HG02973 (cell line): ENCODE data around the gene ANKRD16.

Experiments
- ATAC-seq: cut with Tn5 transposase; IDR thresholded peaks from one replicate; pipeline ENCODE4 v1.9.1; 2021; ENCODE audit warnings: moderate library complexity; ENCODE audit not compliant: unreplicated experiment

The ANKRD16 gene

GRCh38 chr10:5904227-5904626 lies 14.5 kb upstream of the ANKRD16 start:
- peak; percentile 93 for ATAC-seq

- ATAC-seq, result no peak
These were observed 13.9 kb upstream of the ANKRD16 start for GRCh38 chr10:5903563-5903962.

DNA sequence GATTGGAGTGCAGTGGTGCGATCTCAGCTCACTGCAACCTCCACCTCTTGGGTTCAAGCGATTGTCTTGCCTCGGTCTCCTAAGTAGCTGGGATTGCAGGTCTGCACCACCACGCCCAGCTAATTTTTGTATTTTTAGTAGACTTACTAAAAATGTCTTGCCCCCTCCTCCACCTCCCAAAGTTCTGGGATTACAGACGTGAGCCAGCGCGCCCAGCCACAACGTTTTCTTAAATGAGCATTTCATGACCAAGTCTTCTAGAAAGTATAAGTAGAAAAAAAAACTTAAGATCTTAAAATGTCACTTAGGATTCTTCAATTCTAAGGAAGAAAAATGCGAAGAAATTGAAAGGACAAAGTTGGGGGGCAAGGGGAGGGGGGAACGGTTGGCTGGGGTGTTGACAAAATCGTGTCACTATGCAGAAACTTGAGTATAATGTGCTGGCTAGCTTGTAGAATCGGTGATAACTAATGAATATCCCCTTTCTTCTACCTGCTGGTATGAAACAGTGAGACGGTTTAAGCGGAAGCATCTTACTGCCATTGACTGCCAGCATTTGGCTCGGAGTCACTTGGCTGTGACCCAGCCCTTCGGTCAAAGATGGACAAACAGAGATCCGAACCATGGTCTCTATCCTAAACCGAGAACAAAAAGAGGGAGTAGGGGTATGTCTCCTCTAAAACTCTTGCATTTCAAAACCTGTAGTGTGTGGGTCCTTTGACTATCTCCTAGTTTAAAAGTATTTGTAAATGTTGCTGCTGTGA lies 13.0 kb upstream of the ANKRD16 start:
- ATAC-seq, result no peak

DNA sequence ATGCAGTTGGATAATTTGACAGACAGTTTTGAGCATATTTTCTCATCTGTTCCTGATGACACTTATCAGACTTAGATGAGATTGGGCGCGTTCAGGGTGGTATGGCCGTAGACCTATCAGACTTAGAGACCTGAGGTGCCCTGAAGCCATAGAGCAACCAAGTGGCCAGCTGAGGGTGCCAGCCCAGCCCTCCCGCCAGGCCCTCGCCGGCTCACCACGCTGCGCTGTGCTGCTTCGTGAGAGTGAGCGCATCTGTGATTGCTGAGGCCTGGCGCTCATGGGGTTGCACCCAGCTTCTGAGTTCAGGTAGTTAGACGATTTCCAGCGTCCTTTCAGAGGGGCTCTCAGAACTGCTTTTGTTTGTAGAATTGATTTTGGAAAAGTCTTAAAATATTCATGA lies 10.6 kb upstream of the ANKRD16 start:
- no peak for ATAC-seq

DNA sequence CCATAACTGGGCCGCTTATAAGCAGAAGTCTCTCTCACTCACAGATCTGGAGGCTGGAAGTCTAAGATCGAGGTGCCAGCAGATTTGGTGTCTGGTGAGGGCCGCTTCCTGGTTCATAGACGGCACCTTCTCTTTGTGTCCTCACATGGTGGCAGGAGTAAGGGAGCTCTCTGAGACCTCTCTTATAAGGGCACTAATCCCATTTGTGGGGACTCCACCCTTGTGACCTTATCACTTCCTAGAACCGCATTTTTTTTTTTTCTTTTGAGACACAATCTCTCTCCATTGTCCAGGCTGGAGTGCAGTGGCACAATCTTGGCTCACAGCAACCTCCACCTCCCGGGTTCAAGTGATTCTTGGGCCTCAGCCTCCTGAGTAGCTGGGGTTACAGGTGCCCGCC lies 8.5 kb upstream of the ANKRD16 start:
- no peak for ATAC-seq

DNA sequence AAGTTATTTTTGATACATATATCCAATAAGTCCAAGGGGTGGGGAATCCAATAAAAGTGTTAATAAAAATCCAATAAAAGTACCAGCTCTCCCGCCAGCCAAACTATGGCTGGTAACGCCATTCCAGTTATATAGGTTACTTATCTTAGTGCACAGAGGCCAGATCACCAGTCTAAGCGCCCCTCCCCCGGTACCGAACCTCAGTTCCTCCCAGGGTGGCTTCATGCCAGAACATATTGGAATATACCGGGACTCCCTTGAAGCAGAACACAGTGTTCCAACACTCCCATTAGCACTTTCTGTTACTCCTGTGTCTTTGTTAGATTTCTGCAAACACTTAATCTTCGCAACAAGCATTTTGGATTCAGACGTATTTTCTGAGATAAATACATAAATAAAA lies 7.8 kb upstream of the ANKRD16 start:
- ATAC-seq, result no peak

DNA sequence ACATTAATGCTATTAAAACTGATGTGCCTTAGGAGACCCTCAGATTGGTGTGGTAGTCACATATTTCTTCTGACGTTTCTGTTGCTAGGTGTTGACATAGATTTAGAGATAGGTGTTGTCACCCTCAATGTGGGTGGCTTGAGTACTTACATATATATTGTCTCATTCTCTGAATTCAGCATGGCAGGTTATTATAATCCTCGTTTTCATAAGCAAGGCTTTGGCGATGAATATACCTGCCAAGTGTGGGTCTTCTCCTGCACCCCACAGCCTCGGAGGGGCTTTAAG lies 7.3 kb upstream of the ANKRD16 start:
- no peak for ATAC-seq

DNA sequence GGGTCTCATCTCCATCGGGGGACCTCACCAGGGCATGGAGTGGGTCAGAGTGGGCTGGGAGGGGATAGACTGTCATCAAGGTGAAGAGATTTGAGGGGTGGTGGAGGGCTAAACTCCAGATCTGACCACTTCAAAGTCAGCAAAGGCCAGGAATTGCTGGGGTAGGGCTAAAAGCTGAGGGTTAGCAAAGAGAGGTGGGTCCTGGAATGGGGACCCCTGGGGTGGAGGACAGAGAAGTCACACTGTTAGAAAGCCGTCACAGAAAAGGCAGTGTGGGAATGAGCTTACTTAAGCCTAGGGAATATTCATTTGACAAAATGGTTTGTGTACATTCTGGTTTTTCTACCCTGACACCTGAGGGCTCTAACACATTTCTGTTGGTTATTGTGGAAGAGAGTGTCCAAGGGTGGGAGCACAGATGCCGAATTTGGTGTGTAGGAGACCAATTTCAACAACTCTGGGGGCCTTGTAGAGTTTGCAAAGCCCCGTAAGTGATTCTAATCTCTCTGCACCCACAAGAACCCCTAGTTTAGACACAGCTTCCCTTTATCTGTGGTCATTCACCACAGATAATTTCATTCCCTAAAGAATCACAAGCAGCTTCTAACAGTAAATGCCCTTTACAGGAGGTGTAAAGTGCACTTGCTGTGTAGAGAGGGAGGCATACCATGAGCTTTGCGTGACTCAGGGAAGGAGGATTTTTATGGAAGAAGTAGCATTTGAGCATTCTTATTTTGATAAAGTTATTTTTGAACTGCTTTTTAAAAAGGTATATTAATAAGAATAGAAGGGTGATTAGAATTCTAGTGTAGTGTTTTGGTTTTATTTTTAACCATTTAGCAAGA lies 6.7 kb upstream of the ANKRD16 start:
- no peak for ATAC-seq

DNA sequence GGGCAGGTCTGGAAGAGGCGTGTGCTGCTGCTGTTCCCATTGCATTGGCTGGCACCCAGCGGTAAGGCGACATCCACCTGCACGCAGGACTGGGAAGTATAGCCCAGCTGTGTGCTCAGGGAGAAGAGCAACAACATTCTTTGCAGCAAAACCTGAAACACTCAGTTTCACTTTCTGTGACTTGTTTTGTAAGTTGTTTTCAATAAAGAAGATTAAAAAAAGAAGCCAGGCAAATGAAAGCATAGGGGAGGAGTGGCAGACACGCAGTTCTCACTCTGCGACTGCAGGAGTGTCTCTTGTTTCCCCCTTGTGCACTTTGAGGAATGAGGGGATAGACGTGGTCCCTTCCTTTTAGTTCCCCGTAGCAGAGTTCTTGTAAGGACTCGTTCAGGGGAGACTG lies 6.1 kb upstream of the ANKRD16 start:
- no peak for ATAC-seq

DNA sequence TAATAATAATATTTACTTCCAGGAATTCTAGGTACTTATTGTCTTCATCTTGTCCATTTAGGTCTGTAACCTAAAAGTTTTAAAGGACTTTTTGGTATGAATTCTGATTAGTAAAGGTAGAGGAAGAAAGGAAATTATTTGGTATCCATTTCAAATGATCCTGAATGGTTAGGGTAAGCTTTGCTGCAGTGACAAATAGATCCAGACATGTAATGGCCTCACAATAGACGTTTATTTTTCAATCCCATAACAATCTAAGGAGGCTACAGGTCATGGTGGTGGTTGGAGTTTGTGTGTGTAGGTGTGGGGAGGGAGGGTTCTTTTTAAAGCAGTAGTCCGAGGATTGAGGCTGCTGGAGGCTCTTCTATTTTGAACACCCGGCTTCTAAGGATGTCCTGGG lies 5.7 kb upstream of the ANKRD16 start:
- no peak for ATAC-seq

- ATAC-seq, result no peak
These were observed 5.2 kb upstream of the ANKRD16 start for GRCh38 chr10:5894873-5895272.

DNA sequence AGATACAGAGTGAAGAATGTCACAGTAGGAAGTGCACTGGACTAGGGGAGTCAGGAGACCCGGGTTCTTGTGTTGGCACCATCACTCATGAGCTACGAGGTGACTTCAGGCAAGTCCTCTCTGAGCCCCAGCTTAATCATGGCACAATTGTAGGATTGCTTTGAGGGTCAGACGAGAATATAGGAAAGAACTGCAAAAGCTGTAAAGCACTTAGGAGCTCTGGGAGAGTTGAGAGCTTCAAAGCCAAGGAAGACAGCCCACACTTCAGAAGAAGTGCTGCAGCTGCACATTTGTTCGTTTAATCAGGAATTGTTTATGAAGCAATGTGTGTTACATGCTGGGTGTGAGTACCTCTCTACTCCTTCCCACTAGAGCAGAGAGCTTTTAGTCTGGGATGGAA lies 4.7 kb upstream of the ANKRD16 start:
- no peak for ATAC-seq

- ATAC-seq, result no peak
These were observed 3.6 kb upstream of the ANKRD16 start for GRCh38 chr10:5893321-5893720.

- no peak for ATAC-seq
These were observed 2.3 kb upstream of the ANKRD16 start for GRCh38 chr10:5892007-5892406.

GRCh38 chr10:5891009-5891408 lies 1.3 kb upstream of the ANKRD16 start:
- no peak for ATAC-seq

DNA sequence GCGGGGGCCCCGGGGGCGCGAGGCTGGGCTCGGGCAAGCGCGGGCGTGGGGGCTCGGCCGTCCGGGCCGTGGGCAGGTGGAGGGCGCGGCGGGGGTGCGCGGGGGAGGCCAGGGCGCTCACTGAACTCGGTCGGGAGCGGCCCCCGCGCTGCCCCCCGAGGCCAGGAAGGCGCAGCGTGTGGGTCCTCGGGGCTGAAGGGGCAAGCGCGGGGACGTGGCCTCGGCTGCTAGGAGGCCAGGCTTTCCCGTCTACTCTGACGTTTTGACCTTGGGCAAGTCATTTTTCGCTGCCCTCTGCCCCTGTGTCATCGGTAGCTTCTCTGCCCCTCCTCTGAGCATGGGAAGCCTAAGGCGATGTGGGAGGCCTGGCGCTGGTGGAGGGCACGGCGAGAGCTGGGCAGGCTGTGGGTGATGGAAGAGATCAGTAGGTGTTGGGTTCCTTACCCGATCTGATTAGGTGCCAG lies 791 bp upstream of the ANKRD16 start:
- ATAC-seq, result peak; percentile 3

DNA sequence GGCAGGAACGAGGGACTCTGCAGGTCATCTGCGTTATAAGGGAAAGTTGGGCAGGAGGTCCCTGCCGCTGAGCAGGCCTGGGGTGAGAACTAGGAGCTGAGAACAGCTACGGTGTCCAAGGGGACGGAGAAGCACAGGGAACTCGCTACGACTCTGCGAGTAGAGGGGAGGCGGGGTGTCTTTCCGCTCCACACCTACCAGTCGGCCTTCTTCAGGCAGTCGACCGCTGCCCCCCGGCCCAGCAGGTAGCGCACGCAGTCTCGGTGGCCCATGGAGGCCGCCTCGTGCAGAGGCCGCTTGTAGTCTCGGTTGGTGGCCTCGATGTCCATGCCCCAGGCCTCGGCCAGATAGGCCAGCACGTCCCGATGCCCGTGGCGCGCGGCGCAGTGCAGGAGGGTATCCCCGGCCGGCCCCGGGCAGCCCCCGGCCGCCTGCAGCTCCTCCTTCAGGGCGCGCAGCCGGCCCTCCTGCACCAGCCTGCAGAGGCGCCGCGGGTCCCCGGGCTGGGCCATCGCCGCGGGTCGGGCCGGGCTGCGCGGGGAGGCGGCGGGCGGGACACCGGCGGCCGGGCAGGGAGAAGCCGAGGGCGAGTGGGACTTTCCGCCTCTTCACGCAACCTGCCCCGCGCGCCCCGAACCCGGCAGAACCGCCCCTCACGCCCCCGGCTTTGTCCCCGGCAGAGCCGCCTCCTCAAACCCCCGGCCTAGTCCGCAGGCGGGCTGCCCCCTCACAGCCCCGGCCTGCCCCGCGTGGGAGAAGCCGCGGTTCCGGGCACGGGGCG lies 660 bp downstream of the ANKRD16 start:
- ATAC-seq, result peak; percentile 35

DNA sequence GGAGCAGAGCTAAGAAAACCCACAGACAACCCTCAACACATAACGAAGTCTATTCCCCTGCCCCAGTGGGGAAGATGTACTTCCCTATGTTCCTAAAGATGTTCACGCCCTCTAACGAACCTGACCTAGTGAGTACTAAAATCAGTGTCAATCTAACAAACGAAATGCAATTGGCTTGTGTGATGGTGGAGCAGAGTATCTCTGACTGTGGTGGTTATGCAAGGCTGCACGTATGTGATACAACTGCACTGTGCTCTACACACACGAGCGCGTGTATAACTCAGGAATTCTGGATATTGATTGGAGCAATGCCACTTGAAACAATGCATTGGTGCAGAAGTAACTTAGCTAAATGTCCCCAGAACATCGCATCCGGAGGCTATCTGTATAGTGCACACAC lies 1.3 kb downstream of the ANKRD16 start:
- no peak for ATAC-seq

- no peak for ATAC-seq
These were observed 2.1 kb downstream of the ANKRD16 start for GRCh38 chr10:5887641-5888040.

DNA sequence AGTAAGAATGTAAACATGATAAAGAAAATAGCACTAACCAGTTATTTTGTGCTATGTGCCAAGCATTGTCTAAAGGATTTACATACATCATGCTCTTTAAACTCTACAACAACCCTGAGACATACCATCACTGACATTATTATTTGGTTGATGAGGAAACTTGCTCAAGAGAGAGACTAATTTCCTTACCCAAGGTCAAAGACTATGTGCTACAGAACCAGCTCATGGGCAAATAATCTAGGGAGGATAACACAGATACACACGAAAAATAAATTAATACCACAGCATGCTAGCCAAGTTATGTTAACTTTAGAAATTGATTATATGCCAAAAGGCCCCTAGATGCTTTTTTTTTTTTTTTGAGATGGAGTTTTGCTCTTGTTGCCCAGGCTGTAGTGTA lies 2.7 kb downstream of the ANKRD16 start:
- no peak for ATAC-seq

DNA sequence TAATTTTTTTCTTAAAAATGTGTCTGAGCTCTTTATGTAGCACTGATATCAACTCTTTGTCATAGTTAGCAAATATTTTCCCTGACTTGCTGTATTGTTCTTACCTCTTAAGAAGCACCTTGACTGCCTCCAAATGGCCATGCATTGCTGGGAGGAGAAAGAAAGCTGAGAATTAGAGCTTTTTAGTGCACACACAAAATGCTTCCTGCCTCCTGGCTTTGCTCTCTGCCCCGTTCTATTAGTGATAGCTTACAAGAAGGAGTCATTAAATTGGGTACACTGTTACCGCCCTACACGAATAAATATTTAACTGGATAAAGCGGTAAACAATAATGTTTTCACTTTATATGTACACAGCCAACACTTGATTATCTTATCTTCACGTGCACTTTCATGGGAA lies 4.1 kb downstream of the ANKRD16 start:
- ATAC-seq, result no peak

- ATAC-seq, result no peak
These were observed 6.7 kb downstream of the ANKRD16 start for GRCh38 chr10:5882961-5883360.
